ENCODE results near the gene KCNAB2.

KCNAB2 gene

DNA sequence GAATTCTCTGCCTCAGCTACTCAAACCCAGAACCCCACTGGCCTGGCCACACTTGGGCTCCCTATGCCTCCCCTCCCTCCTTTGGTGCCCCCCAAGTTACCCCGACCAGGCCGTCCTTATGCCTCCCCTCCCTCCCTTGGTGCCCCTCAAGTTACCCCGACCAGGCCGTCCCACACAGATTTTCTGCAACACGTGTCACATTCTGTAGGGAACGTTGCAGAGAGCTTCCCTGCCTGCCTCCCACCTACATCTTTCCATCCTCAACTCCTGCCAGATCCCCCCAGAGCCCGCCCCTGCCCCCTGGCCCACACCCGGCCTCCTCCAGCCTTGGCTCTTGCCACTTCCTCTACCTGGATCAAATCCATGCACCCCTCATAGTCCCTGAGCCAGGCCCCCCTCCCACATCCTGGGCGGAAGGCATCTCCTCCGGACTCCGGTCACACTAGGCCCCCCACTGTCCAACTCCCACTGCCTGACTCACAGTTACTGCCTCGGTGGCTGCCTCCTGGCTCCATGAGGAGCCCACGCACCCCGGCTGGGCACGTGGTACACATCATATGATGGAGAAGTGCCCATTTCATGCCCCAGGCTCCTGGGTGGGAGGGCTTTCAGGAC, 41.2 kb downstream of the KCNAB2 start:
- no peak for DNase-seq (ENCODE audit: extremely low spot score)
- ChIA-PET POLR2A (no interaction called here), CTCF (no interaction called here)
- TF ChIP-seq, protein P1, sequence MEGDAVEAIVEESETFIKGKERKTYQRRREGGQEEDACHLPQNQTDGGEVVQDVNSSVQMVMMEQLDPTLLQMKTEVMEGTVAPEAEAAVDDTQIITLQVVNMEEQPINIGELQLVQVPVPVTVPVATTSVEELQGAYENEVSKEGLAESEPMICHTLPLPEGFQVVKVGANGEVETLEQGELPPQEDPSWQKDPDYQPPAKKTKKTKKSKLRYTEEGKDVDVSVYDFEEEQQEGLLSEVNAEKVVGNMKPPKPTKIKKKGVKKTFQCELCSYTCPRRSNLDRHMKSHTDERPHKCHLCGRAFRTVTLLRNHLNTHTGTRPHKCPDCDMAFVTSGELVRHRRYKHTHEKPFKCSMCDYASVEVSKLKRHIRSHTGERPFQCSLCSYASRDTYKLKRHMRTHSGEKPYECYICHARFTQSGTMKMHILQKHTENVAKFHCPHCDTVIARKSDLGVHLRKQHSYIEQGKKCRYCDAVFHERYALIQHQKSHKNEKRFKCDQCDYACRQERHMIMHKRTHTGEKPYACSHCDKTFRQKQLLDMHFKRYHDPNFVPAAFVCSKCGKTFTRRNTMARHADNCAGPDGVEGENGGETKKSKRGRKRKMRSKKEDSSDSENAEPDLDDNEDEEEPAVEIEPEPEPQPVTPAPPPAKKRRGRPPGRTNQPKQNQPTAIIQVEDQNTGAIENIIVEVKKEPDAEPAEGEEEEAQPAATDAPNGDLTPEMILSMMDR (IDR thresholded peaks at IDR 0.05; ENCODE audit: control extremely low read depth, extremely low read depth, low read depth, missing control alignments), result no peak

DNA sequence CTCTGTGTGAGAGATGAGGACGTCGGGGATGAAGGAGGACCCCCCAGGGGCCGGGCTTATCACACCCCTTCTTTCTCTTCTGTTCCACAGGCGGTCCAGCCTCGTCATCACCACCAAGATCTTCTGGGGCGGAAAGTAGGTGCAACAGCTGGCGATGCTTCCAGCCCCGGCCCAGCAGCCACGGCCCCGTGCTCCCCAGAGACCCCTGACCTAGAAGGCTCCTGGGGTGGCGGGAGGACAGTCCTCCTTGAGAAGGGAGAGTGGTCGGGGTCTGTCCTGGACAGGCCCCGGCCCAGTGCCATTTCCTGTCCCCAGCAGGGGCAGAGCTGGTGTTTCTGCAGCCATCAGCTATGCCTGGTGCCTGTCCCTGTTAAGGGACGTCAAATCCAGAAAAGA, 41.7 kb downstream of the KCNAB2 start:
- CTCF ChIA-PET, result no interaction called here

DNA sequence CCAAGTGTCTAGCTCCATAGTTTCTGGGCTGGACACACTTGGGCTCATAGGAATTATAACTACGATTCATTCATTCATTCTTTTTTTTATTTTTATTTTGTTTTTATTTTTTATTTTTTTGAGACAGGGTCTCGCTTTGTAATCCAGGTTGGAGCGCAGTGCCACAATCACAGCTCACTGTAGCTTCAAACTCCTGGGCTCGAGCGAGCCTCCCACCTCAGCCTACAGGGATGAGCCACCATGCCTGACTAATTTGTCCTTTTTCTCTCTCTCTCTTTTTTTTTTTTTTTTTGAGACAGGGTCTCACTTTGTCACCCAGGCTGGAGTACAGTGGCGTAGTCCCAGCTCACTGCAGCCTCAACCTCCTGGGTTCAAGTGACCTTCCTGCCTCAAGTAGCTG, 42.3 kb downstream of the KCNAB2 start:
- TF ChIP-seq, protein P1 (IDR thresholded peaks at IDR 0.05; ENCODE audit: control extremely low read depth, extremely low read depth, low read depth, missing control alignments), result no peak
- ChIA-PET CTCF (no interaction called here), POLR2A (no interaction called here)
- DNase-seq (ENCODE audit: extremely low spot score), result no peak

More for the DNA sequence above, 41.7 kb downstream of the KCNAB2 start:
- TF ChIP-seq, protein P1 (IDR thresholded peaks at IDR 0.05; ENCODE audit: control extremely low read depth, extremely low read depth, low read depth, missing control alignments), result no peak
- no peak for DNase-seq (ENCODE audit: extremely low spot score)
- POLR2A ChIA-PET, result no interaction called here

GRCh38 chr1:6088956-6089355, 43.3 kb downstream of the KCNAB2 start:
- ChIA-PET CTCF (no interaction called here), POLR2A (no interaction called here)
- no peak for DNase-seq (ENCODE audit: extremely low spot score)
- TF ChIP-seq, protein P1 (IDR thresholded peaks at IDR 0.05; ENCODE audit: control extremely low read depth, extremely low read depth, low read depth, missing control alignments), result no peak

DNA sequence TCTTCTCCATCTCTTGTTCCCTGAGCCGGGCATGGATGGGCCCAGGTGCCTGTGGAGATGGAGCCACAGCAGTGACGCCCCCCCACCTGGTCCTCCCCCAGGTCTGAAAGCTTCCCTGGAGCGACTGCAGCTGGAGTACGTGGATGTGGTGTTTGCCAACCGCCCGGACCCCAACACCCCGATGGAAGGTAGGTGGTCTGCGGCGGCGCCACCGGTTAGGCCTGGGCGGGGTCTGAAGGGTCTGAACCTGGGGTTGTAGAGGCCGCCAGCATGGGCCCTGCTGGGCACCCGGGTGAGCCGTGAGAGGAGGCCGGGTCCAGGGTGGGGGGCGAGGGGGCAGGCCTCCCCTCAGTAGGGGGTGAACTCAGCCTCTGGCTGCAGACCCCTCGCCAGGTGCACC, 44.6 kb downstream of the KCNAB2 start:
- ChIA-PET POLR2A (no interaction called here), CTCF (interaction anchor here (1.3 kb wide), 1 partner anchor 13 kb away, joined by 3 read pairs; no protein-coding TSS in a partner anchor)
- TF ChIP-seq, protein P1 (IDR thresholded peaks at IDR 0.05; ENCODE audit: control extremely low read depth, extremely low read depth, low read depth, missing control alignments), result no peak
- DNase-seq (ENCODE audit: extremely low spot score), result no peak

DNA sequence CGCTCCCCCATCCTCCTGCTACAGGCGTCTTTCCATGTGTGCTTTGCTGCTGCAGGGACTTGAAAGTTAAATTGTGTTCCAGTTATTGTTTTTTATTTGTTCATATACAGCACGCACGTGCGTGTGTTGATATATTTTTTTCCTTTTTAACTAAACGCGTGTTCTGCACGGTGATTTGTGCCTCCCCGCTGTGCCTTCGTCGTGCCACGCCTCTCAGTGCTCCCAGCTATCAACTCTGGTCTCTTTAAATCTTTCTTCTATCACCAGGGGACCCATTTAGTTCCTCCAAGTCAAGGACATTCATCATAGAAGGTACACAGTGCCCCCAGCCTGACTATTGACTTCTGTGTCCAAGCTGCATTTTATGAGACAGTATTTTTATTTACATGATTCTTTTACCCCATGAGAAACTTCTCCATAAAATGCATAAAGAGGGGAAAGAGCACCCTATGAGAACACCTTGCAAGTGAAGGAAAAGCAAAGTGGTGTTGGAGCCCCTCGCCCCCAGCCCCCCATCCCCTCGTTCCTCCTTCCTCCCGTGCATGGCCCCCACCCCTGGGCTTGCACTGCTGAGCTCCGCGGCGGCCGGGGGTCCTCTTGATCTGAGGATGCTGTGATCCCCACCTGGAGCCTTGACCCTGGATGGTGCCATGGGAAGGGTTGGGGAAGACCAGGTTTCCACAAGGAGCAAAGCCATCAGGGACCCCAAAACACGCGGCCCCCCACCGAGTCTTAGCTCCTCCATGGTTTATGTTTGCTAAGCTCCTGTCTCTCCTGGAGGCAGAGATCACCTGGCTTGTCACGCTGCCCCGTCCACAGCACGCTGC, 45.5 kb downstream of the KCNAB2 start:
- POLR2A ChIA-PET, result no interaction called here
- TF ChIP-seq, protein P1 (IDR thresholded peaks at IDR 0.05; ENCODE audit: control extremely low read depth, extremely low read depth, low read depth, missing control alignments), result no peak
- DNase-seq (ENCODE audit: extremely low spot score), result no peak
- CTCF ChIA-PET, result interaction anchor here (1.3 kb wide), 1 partner anchor 12 kb away, joined by 3 read pairs; no protein-coding TSS in a partner anchor
